GM06990 (cell line): ENCODE data around the gene DIAPH2.
A peak's percentile ranks its signal among the peaks of the same experiment; 100 is the strongest.

Source experiments
- DNase-seq: peaks from one replicate; pipeline ENCODE4 v3.0.0-alpha.2; 2011; ENCODE audit not compliant: insufficient read length; ENCODE audit errors: extremely low read depth
- H3K27me3 ChIP-seq: replicated peaks from 2 replicates; pipeline ENCODE4 v1.6.0; 2011; ENCODE audit warnings: low read length; ENCODE audit not compliant: control insufficient read depth, insufficient read depth
- H3K36me3 ChIP-seq: 2 replicates; pipeline ENCODE4 v1.5.1; 2011; ENCODE audit warnings: low read length; ENCODE audit not compliant: control insufficient read depth, insufficient read depth
- H3K4me3 ChIP-seq: replicated peaks from 2 replicates; pipeline ENCODE4 v1.5.1; 2011; ENCODE audit warnings: low read depth, mild to moderate bottlenecking, control low read depth, low read length
- CTCF ChIP-seq: IDR thresholded peaks from 2 replicates; pipeline ENCODE4 v1.5.1; 2011; ENCODE audit warnings: low read length, control low read depth, mild to moderate bottlenecking, inconsistent platforms; ENCODE audit not compliant: insufficient read depth, poor library complexity, severe bottlenecking

DIAPH2 gene

DNA sequence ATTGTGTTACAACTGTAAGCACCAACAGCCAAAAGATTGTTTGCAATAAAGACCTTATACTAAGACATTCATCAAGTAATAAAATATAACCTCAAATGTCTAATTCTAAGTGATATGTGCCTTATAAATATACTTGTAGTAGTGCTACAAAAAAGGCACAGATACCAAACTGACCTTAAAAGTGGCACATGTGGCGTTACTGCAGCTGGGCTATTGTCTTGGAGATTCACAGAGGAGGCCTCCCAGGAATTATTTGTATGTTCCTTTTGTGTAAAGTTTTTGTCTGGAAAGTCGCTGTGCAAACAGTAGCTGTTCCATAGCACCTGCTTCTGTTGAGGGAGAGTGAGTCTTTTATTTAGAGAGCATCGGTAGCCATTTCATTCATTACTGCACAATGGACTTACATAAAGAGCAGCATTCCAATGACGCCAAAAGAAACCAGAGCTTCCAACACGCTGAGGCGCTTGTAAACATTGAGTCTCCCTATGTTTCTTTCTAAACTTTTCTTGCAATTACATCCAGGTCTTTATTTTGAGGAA, 342.8 kb downstream of the DIAPH2 start:
- DNase-seq, result no peak
- no peaks in the 10 kb centered on the region for H3K36me3 ChIP-seq
- H3K4me3 ChIP-seq, result no peak overlapping the region
- H3K27me3 ChIP-seq, result no peaks in the 10 kb centered on the region
- TF ChIP-seq CTCF, result no peak

GRCh38 chrX:97030463-97030862, 345.8 kb downstream of the DIAPH2 start:
- no peaks in the 10 kb centered on the region for H3K27me3 ChIP-seq
- H3K4me3 ChIP-seq, result no peak overlapping the region
- no peak for TF ChIP-seq CTCF
- no peaks in the 10 kb centered on the region for H3K36me3 ChIP-seq
- DNase-seq, result peak; percentile 4

GRCh38 chrX:97030947-97031346, 346.3 kb downstream of the DIAPH2 start:
- TF ChIP-seq CTCF, result no peak
- H3K36me3 ChIP-seq, result no peaks in the 10 kb centered on the region
- DNase-seq, result no peak
- H3K4me3 ChIP-seq, result no peak overlapping the region
- no peaks in the 10 kb centered on the region for H3K27me3 ChIP-seq

- peak; percentile 38 for DNase-seq
- no peak for TF ChIP-seq CTCF
- no peaks in the 10 kb centered on the region for H3K36me3 ChIP-seq
- H3K4me3 ChIP-seq, result no peak overlapping the region; the same call in 1 of the 2 replicates
- no peaks in the 10 kb centered on the region for H3K27me3 ChIP-seq
Observed at GRCh38 chrX:97039363-97040029, 354.9 kb downstream of the DIAPH2 start.

DNA sequence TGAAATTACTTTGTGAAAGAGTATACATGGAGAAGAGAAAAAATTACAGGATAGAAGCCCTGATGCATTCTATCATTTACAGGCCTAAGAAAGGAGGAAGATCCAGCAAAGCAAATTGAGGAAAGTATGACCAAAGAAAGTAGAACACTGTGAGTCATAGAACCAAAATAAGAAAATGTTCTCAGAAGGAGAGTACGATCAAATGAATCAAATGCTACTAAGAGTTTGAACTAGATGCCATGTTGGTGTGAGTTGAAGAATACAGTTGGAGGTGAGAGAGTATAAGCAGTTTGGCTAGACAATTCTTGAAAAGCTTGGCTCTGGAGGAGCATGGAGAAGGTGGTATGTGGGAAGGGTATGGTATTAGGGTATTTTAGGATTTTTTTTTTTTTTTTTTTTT, 360.8 kb downstream of the DIAPH2 start:
- no peak for DNase-seq
- no peak for TF ChIP-seq CTCF

More for the DNA sequence above, 360.8 kb downstream of the DIAPH2 start:
- Histone ChIP-seq H3K36me3 (no peaks in the 10 kb centered on the region), H3K27me3 (no peaks in the 10 kb centered on the region), H3K4me3 (no peak overlapping the region)
